Measurements from ENCODE around the gene TMEM176A. TPM values are rescaled to one million over a fixed set of nuclear protein-coding genes. Genes with fewer than 3 reads are reported as not detected.
A peak's percentile ranks its signal among the peaks of the same experiment; 100 is the strongest.
"Not testable (repeated sequence)": the region's sequence is repeated elsewhere in the genome, so short reads cannot be mapped to it uniquely, and the experiment has no call there.

Gene TMEM176A
- total RNA-seq: 2.6 TPM

GRCh38 chr7:150800581-150801241 is at the start of gene TMEM176A:
Gene TMEM176A (plus strand): TSS chr7:150800769. CDS start chr7:150801551, 782 bp downstream.
- peak; percentile 19 for ATAC-seq

DNA sequence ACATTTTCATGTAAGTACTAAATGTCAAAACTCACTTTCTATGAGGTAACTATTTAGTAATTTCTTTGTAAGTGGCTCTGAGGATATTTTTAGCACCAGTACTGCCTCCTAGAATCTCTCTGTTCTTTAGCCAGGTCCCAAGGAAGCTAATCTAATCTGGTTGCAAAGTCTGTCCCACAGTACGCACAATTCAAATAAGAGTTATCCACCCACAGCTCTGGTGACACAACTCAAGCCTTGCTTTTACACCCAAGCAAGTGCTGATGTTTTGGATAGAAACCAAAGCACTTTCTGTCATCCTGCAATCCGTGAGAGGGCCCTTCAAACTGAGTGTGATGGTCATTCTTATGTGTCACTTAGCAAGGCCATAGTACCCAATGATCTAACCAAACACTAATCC is 48.9 kb upstream of the TMEM176A start:
- no peak for ATAC-seq

DNA sequence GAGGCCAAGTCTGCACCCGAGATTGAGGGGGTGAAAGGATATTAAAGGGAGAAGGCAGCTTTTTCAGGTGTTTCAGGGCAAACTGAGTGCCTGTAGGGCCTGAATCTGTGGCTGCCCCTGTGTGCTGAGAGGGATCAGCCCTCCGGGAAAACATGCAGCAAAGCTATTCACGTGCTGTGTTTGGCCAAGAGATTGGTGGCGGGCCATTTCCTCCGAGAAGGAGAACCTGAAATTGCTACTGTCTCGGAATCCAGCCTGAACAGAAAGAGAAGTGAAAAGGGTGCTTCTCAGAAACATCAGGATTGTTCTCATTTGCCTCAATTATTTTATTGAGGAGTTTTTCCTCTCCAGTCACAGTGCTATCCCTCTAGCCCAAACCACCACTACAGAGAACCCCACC is 47.3 kb upstream of the TMEM176A start:
- ATAC-seq: no peak

DNA sequence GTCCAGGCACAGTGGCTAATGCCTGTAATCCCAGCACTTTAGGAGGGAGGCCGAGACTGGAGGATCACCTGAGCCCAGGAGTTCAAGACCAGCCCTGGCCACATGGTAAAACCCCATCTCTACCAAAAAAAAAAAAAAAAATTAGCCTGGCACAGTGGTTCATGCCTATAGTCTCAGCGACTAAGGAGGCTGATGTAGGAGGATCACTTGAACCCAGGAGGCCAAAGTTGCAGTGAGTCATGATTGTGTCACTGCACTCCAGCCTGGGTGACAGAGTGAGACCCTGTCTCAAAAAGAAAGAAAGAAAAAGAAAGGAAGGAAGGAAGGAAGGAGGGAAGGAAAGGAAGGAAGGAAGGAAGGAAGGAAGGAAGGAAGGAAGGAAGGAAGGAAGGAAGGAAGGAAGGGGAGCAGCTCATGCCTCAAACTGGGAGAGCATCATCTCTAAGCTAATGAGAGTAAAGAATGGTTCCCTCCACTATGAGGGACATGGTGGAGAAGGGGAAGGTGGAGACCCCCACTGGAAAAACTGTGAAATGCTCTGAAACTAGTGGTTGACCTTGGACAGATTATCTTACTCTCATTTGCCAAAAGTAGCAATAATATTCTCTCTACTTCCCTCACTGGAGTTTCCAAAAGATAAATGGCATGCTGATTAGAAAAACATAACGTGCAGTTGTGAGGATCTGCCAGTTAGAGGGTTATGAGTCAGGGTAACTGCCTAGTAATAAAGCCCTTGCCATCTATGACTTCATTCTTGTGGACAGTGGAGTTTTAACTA is 46.6 kb upstream of the TMEM176A start:
- no peak for ATAC-seq

- no peak for ATAC-seq
Observed at GRCh38 chr7:150754951-150755350, 45.6 kb upstream of the TMEM176A start.

GRCh38 chr7:150755473-150756099 is 45.0 kb upstream of the TMEM176A start:
- peak; percentile 52 for ATAC-seq

- no peak for ATAC-seq
Observed at GRCh38 chr7:150756166-150756565, 44.4 kb upstream of the TMEM176A start.

GRCh38 chr7:150756858-150757257 is 43.7 kb upstream of the TMEM176A start:
- ATAC-seq: no peak

GRCh38 chr7:150759479-150759878 is 41.1 kb upstream of the TMEM176A start:
- ATAC-seq: no peak

- ATAC-seq: no peak
Observed at GRCh38 chr7:150766334-150766709, 34.2 kb upstream of the TMEM176A start.

GRCh38 chr7:150769768-150770167 is 30.8 kb upstream of the TMEM176A start:
- ATAC-seq: no peak

- ATAC-seq: not testable (repeated sequence)
Observed at GRCh38 chr7:150774131-150774530, 26.4 kb upstream of the TMEM176A start.

DNA sequence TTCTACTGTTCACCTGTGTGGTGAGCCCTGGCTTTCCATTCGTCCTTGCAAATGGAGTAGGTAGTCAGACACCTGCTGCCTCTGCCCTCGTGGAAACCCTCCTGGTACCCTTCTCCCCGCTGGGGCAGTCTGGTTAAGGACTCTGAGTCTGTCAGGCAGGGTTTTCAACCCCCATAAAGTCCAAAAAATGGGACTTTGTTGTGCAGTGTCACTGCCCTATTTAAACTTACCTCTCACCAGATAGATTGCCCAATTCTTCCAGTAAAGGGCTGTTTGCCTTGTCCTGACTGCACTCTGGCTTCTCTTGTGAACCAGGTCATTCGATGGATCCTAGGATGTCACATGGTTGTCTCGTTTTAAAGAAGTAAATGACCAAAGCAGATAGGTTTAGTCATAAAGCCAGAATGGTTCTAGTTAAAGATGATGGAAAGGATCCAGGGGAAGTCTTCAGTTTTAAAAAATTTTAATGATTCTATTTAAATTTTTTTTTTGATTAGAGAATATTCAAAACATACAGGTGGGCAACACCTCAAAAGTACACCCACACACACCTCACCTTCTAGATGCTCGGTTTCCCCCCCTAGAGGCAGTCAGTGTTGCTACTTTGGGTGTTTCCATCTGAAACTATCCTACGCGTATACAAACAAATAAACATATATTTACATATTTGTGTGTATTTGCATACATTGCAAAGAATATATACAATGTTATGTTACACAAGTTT is 22.4 kb upstream of the TMEM176A start:
- ATAC-seq: no peak

- ATAC-seq: peak; percentile 55
Observed at GRCh38 chr7:150778738-150779301, 21.7 kb upstream of the TMEM176A start.

- no peak for ATAC-seq
Observed at GRCh38 chr7:150780292-150780691, 20.3 kb upstream of the TMEM176A start.

- ATAC-seq: no peak
Observed at GRCh38 chr7:150781103-150781502, 19.5 kb upstream of the TMEM176A start.

- no peak for ATAC-seq
Observed at GRCh38 chr7:150781961-150782360, 18.6 kb upstream of the TMEM176A start.

DNA sequence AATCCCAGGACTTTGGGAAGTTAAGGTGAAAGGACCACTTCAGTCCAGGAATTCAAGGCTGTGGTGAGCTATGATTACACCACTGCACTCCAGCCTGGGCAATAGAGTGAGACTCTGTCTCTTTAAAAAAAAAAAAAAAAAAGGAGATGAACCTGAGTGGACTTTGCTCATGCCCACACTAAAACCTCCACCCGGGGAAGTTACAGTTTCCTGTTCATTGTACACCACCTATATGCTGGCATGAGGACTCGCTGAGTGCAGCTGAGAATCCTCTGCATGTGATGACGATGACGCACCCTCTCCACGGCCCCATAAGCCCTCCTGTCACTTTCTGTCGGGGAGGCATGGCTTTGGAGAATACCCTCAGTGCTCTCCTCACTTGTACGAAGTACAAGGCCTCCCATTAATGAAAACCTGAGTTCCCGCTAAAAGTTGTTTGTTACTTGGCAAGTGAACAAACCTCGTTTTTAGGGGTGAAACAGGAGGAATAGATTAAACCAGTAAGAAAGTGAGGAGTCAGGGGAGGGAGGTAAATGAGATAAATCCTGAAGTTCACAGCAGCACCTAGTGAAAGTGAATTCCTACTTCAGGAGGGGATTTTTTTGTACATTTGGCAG is 16.3 kb upstream of the TMEM176A start:
- no peak for ATAC-seq

DNA sequence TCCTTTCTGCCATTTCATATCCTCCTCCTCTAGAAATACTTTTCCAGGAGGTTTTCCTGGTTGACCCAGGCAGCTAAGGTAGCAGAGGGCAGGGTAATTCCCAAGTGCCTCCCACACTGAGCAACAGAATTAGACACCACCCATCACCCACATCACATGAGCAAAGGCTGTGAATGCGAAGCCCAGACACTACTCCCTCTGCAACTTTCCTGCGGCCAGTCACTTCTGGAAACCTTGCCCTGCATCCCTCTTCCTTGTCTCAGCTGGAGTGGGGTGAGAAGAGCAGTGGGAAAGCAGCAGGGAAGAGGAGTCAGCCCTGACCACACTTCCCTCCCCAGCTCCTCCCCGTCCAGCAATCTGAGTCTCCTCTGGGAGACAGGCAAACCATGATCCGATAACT is 15.6 kb upstream of the TMEM176A start:
- ATAC-seq: no peak

DNA sequence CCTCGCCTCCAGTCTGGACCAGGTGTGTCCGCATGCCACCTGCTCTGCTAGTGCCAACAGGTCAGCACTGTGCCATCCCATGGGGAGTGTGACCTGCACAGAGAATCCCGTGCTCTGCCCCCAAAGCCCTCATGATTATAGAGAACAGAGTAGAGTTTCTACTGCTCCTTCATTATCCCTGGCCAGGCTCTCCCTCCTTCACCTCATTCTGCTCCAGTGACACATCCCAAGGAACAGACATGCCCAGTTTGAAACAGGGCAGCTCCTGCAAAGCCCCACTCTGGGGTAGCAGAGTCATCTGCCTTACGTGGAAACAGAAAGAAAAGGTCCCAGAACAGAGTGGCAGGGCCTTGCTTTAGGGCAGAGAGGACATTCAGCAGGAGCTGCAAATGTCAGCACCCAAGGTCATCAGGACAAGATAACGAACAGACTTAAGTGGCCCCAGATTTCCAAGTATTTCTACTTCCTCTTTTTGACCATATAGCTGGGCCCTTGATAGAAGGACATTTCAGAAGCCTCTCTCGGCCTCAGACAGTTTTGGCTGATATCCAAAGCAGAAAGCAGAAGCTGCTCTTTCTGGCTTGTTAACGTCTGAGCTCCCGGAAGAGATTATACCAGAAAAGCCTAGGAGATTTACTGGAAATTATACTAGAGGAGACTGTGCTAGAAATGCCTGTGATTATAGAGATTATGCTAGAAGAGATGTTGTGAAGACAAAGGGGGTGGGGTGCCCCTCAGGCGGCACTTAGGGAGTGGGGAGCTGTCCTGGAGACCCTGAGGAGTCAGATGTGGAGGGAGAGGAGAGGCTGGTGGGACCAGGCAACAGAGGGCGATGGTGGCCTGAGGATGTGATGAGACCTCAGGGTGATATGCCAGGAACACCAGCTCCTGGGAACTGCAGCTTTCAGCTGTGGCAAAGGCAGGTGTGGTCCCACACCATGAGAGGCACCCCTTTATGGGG is 13.0 kb upstream of the TMEM176A start:
- ATAC-seq: peak; percentile 13

All from esophagus mucosa (tissue), 1 donor.